HCT116 (cell line): ENCODE measurements around the gene ADPGK.

ENCODE experiments used
- CEBPB ChIP-seq: IDR thresholded peaks from 2 replicates; pipeline ENCODE4 v1.6.1; 2012; ENCODE audit warnings: low read depth
- CTCF ChIP-seq, 3 experiments: fragments of 200-600 bp in 1 of 3; sonication (generic) in 1 of 3; IDR thresholded peaks in 2 of 3; conservative IDR thresholded peaks in 1 of 3; 2 replicates each; pipeline ENCODE4 v1.5.1; 2012 to 2017; ENCODE audit warnings: low read depth in 2 of 3, low read length in 2 of 3, antibody characterized with exemption in 1 of 3, borderline replicate concordance in 1 of 3, control low read depth in 1 of 3, mild to moderate bottlenecking in 1 of 3, mixed read lengths in 1 of 3, mixed run types in 1 of 3, moderate library complexity in 1 of 3; ENCODE audit not compliant: insufficient read depth in 1 of 3
- EZH2 ChIP-seq: fragments of 200-600 bp; sonication (generic); IDR thresholded peaks from 2 replicates; pipeline ENCODE4 v1.6.1; 2017; ENCODE audit warnings: antibody characterized with exemption, mixed run types
- EZH2phosphoT487 ChIP-seq: fragments of 200-600 bp; IDR thresholded peaks from 2 replicates; pipeline ENCODE4 v1.6.1; 2018; ENCODE audit warnings: antibody characterized with exemption, borderline replicate concordance
- POLR2A ChIP-seq: IDR thresholded peaks from 2 replicates; pipeline ENCODE4 v1.7.0; 2011; ENCODE audit warnings: borderline replicate concordance; ENCODE audit not compliant: insufficient read depth, insufficient read length; ENCODE audit errors: extremely low read depth
- RAD21 ChIP-seq: IDR thresholded peaks from 2 replicates; pipeline ENCODE4 v1.6.1; 2012; ENCODE audit warnings: low read depth, mild to moderate bottlenecking
- REST ChIP-seq: IDR thresholded peaks from 2 replicates; pipeline ENCODE4 v1.6.1; 2012; ENCODE audit warnings: low read depth
- SP1 ChIP-seq: IDR thresholded peaks from 2 replicates; pipeline ENCODE4 v1.6.1; 2012; ENCODE audit warnings: low read depth
- TCF7L2 ChIP-seq: IDR thresholded peaks from 2 replicates; pipeline ENCODE4 v1.7.0; 2011; ENCODE audit warnings: borderline replicate concordance, inconsistent platforms; ENCODE audit not compliant: insufficient read depth, insufficient read length; ENCODE audit errors: extremely low read depth
- YY1 ChIP-seq: IDR thresholded peaks from 2 replicates; pipeline ENCODE4 v1.6.1; 2011; ENCODE audit warnings: low read length, low read depth, moderate library complexity, mild to moderate bottlenecking; ENCODE audit not compliant: insufficient replicate concordance; ENCODE audit errors: extremely low read depth
- ZFX ChIP-seq: fragments of 450-650 bp; IDR thresholded peaks from 2 replicates; pipeline ENCODE4 v1.6.1; 2017
- ZNF274 ChIP-seq: fragments of 200-500 bp; sonication (Bioruptor generic); IDR thresholded peaks from 2 replicates; pipeline ENCODE4 v1.6.1; 2014; ENCODE audit warnings: mild to moderate bottlenecking, low read depth, low read length, inconsistent platforms

GRCh38 chr15:72706266-72706665 is 77.3 kb downstream of the ADPGK start:
- no peak for TF ChIP-seq CTCF (IDR thresholded peaks at IDR 0.05 in 2 of 3, conservative IDR thresholded peaks at IDR 0.05 in 1 of 3; ENCODE audit: borderline replicate concordance in 1 of 3, insufficient read depth in 1 of 3, low read depth in 2 of 3, low read length in 2 of 3)
- TF ChIP-seq REST: no peak
- TF ChIP-seq POLR2A: no peak
- TF ChIP-seq ZFX: no peak
- no peak for TF ChIP-seq EZH2phosphoT487
- no peak for TF ChIP-seq YY1
- TF ChIP-seq ZNF274: no peak
- TF ChIP-seq SP1: no peak
- TF ChIP-seq EZH2: no peak
- TF ChIP-seq CEBPB: no peak
- TF ChIP-seq TCF7L2: no peak
- TF ChIP-seq RAD21: no peak
